GM23248 (cell line): ENCODE data around the gene GALNS.

ENCODE experiments used
- EZH2 ChIP-seq: fragments of 200-600 bp; sonication (generic); IDR thresholded peaks from 2 replicates; pipeline ENCODE4 v1.6.1; 2018; ENCODE audit warnings: antibody characterized with exemption, mild to moderate bottlenecking; ENCODE audit not compliant: insufficient read depth, poor library complexity, severe bottlenecking
- EZH2phosphoT487 ChIP-seq: fragments of 200-600 bp; sonication (generic); IDR thresholded peaks from 2 replicates; pipeline ENCODE4 v1.6.1; 2018; ENCODE audit warnings: antibody characterized with exemption, moderate library complexity, mild to moderate bottlenecking, low read depth; ENCODE audit not compliant: insufficient read depth

DNA sequence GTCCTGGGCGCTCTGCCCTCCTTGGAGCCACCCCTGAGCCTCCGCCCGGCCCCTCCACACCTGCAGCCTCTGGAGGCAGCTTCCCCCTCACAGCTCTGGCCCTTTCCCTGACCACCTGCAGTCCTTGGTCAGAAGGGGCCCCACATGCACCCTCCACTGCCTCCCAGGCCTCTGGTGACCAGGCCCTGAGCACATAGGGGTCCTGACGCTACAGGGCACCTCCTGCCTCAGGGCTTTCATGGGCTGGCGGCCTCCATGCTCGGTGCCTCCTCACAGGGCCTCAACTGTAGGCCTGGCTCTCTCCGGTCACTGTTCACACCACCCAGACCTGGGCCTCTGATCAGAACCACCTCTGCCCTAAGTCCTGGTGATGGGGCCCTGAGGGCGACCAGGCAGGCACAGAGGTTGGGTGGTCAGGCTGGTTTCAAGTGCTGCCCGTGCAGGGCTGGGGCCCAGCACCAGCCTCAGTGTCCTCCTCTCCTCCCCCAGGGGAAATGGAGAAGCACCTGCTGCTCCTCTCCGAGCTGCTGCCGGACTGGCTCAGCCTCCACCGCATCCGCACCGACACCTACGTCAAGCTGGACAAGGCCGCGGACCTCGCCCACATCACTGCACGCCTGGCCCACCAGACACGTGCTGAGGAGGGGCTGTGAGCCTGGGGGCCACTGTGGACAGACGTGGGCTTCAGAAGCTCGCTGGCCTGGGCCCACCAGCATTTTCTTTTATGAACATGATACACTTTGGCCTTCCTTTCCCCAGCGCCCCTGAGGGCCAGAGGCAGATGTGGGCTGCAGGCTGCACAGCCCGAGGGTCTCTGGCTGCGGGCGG is 48.9 kb downstream of the GALNS start:
- no peak for TF ChIP-seq EZH2phosphoT487
- no peak for TF ChIP-seq EZH2
